Ovary (tissue), 3 donors: Measurements from ENCODE around the gene RBPJ.

Experiments used
- POLR2A ChIP-seq: fragments of 450-650 bp; IDR thresholded peaks from one replicate; pipeline ENCODE4 v1.6.1; 2017; ENCODE audit warnings: antibody characterized with exemption, mild to moderate bottlenecking, moderate library complexity
- TF ChIP-seq, protein P1 (sequence below), 3 donors: fragments of 450-650 bp in 2 of 3; fragments of 200-600 bp in 1 of 3; IDR thresholded peaks; one replicate each; pipeline versions ENCODE4 v1.5.1 to v1.8.0; 2016 to 2022; ENCODE audit warnings: antibody characterized with exemption in 3 of 3, mild to moderate bottlenecking in 1 of 3
- donor health status: DM: no; HTN: no; CAD: no.

DNA sequence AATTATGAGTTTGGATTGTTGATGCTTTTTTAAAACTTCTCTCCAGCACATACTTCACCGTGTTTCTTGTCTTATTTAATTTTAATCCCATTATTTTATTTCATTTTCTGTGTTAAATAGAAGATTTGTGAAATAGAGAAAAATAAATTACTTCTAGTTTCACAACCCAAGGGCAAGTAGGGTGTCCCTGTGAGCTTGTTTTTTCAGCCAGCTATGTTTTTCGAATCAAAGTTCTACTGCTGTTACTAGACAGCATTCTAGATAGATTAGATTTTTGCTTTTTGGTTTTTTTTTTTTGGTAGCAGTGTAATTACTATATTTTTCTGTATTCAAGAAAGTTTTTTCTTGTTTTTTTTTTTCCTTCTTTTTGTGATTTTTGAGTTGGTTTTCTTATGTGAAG is 59.9 kb downstream of the RBPJ start:
- TF ChIP-seq, protein P1, sequence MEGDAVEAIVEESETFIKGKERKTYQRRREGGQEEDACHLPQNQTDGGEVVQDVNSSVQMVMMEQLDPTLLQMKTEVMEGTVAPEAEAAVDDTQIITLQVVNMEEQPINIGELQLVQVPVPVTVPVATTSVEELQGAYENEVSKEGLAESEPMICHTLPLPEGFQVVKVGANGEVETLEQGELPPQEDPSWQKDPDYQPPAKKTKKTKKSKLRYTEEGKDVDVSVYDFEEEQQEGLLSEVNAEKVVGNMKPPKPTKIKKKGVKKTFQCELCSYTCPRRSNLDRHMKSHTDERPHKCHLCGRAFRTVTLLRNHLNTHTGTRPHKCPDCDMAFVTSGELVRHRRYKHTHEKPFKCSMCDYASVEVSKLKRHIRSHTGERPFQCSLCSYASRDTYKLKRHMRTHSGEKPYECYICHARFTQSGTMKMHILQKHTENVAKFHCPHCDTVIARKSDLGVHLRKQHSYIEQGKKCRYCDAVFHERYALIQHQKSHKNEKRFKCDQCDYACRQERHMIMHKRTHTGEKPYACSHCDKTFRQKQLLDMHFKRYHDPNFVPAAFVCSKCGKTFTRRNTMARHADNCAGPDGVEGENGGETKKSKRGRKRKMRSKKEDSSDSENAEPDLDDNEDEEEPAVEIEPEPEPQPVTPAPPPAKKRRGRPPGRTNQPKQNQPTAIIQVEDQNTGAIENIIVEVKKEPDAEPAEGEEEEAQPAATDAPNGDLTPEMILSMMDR (IDR thresholded peaks at IDR 0.05) = no peak
- TF ChIP-seq POLR2A = no peak
